ENCODE results near the gene CHST8. TPM values are rescaled to one million over a fixed set of nuclear protein-coding genes. Genes with fewer than 3 reads are reported as not detected.

Gene CHST8
- total RNA-seq, 1 experiment from 2014 or later: 33.5 TPM

- ATAC-seq (no peak), DNase-seq (ENCODE audit: low spot score) (no peak)
- CTCF ChIA-PET: interaction anchor here (1.2 to 1.6 kb wide), 2 partner anchors 62 to 299 kb away, joined by 3 to 6 read pairs; no protein-coding TSS in a partner anchor
- peaks cover 30% of the 10 kb centered on the region for H3K4me1 Mint-ChIP-seq
- no peak overlapping the region for H3K27ac Mint-ChIP-seq
- no peaks in the 10 kb centered on the region for H3K27me3 Mint-ChIP-seq (ENCODE audit: low read depth)
- peaks cover 14% of the 10 kb centered on the region for H3K9me3 Mint-ChIP-seq
- POLR2A ChIA-PET: interaction anchor here (0.6 kb wide), 1 partner anchor 372 kb away, joined by 3 read pairs; no protein-coding TSS in a partner anchor
- no peak overlapping the region for H3K4me3 Mint-ChIP-seq
- no peak for TF ChIP-seq FOXJ3 (CRISPR knock-in tag; IDR thresholded peaks at IDR 0.05; ENCODE audit: borderline replicate concordance)
- TF ChIP-seq PRRX2 (CRISPR knock-in tag; IDR thresholded peaks at IDR 0.05): no peak
- TF ChIP-seq TEAD4 (CRISPR knock-in tag; IDR thresholded peaks at IDR 0.05): no peak
- TF ChIP-seq ZNF138 (CRISPR knock-in tag; conservative IDR thresholded peaks at IDR 0.05): no peak
- TF ChIP-seq PREB (CRISPR knock-in tag; IDR thresholded peaks at IDR 0.05; ENCODE audit: borderline replicate concordance): no peak
- TF ChIP-seq GTF2I (CRISPR knock-in tag; conservative IDR thresholded peaks at IDR 0.05): no peak
- TF ChIP-seq HMGA2 (CRISPR knock-in tag; IDR thresholded peaks at IDR 0.05): no peak
- TF ChIP-seq MLX (CRISPR knock-in tag; IDR thresholded peaks at IDR 0.05): no peak
- TF ChIP-seq FOXP4 (CRISPR knock-in tag; IDR thresholded peaks at IDR 0.05): no peak
- no peak for TF ChIP-seq JUN (CRISPR knock-in tag; IDR thresholded peaks at IDR 0.05)
- TF ChIP-seq FOXK1 (CRISPR knock-in tag; IDR thresholded peaks at IDR 0.05): no peak
- no peak for TF ChIP-seq ATF2 (CRISPR knock-in tag; IDR thresholded peaks at IDR 0.05; ENCODE audit: borderline replicate concordance, low read depth)
- H3K36me3 Mint-ChIP-seq: peaks cover 4% of the 10 kb centered on the region; the same call in 1 of the 2 replicates
Observed at GRCh38 chr19:33715462-33715861, 93.7 kb downstream of the CHST8 start.

GRCh38 chr19:33717878-33718277, 96.1 kb downstream of the CHST8 start:
- peaks cover 14% of the 10 kb centered on the region for H3K9me3 Mint-ChIP-seq

More at GRCh38 chr19:33717878-33718277, 96.1 kb downstream of the CHST8 start:
- Mint-ChIP-seq H3K4me3 (no peak overlapping the region), H3K27me3 (ENCODE audit: low read depth) (no peaks in the 10 kb centered on the region), H3K36me3 (peaks cover 4% of the 10 kb centered on the region; the same call in 1 of the 2 replicates), H3K27ac (no peak overlapping the region), H3K4me1 (peaks cover 14% of the 10 kb centered on the region)
- ChIA-PET CTCF (interaction anchor here (0.8 to 2.1 kb wide), 2 partner anchors 60 to 302 kb away, joined by 5 to 8 read pairs; no protein-coding TSS in a partner anchor), POLR2A (no interaction called here)
- ATAC-seq: no peak
- no peak for TF ChIP-seq NR1H2 (CRISPR knock-in tag; IDR thresholded peaks at IDR 0.05)
- TF ChIP-seq PREB (CRISPR knock-in tag; IDR thresholded peaks at IDR 0.05; ENCODE audit: borderline replicate concordance): no peak
- TF ChIP-seq USF1 (CRISPR knock-in tag; IDR thresholded peaks at IDR 0.05): no peak
- no peak for DNase-seq (ENCODE audit: low spot score)

Measured in WTC11 (cell line).